ENCODE results near the gene TRAM2.

Gene TRAM2

GRCh38 chr6:52540286-52540902, 36.5 kb downstream of the TRAM2 start:
- TF ChIP-seq, protein P1, sequence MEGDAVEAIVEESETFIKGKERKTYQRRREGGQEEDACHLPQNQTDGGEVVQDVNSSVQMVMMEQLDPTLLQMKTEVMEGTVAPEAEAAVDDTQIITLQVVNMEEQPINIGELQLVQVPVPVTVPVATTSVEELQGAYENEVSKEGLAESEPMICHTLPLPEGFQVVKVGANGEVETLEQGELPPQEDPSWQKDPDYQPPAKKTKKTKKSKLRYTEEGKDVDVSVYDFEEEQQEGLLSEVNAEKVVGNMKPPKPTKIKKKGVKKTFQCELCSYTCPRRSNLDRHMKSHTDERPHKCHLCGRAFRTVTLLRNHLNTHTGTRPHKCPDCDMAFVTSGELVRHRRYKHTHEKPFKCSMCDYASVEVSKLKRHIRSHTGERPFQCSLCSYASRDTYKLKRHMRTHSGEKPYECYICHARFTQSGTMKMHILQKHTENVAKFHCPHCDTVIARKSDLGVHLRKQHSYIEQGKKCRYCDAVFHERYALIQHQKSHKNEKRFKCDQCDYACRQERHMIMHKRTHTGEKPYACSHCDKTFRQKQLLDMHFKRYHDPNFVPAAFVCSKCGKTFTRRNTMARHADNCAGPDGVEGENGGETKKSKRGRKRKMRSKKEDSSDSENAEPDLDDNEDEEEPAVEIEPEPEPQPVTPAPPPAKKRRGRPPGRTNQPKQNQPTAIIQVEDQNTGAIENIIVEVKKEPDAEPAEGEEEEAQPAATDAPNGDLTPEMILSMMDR (conservative IDR thresholded peaks at IDR 0.05; ENCODE audit: control insufficient read depth, insufficient read depth, low read depth, low read length): no peak
- DNase-seq (ENCODE audit: low read depth): no peak
- no peak overlapping the region for H3K4me3 ChIP-seq (ENCODE audit: control insufficient read depth, low read depth, low read length)

- no peak overlapping the region for H3K4me3 ChIP-seq (ENCODE audit: control insufficient read depth, low read depth, low read length)
- DNase-seq (ENCODE audit: low read depth): peak; percentile 84
- TF ChIP-seq, protein P1 (conservative IDR thresholded peaks at IDR 0.05; ENCODE audit: control insufficient read depth, insufficient read depth, low read depth, low read length): no peak
These were observed 37.3 kb downstream of the TRAM2 start for GRCh38 chr6:52539607-52540006.

GRCh38 chr6:52538901-52539354, 37.9 kb downstream of the TRAM2 start:
- TF ChIP-seq, protein P1 (conservative IDR thresholded peaks at IDR 0.05; ENCODE audit: control insufficient read depth, insufficient read depth, low read depth, low read length): no peak
- DNase-seq (ENCODE audit: low read depth): peak; percentile 80

GRCh38 chr6:52538252-52538900, 38.5 kb downstream of the TRAM2 start:
- H3K4me3 ChIP-seq (ENCODE audit: control insufficient read depth, low read depth, low read length): no peak overlapping the region
- no peak for DNase-seq (ENCODE audit: low read depth)
- TF ChIP-seq, protein P1 (conservative IDR thresholded peaks at IDR 0.05; ENCODE audit: control insufficient read depth, insufficient read depth, low read depth, low read length): no peak

More at GRCh38 chr6:52538901-52539354, 37.9 kb downstream of the TRAM2 start:
- no peak overlapping the region for H3K4me3 ChIP-seq (ENCODE audit: control insufficient read depth, low read depth, low read length)

- DNase-seq (ENCODE audit: low read depth): peak; percentile 80
- TF ChIP-seq, protein P1 (conservative IDR thresholded peaks at IDR 0.05; ENCODE audit: control insufficient read depth, insufficient read depth, low read depth, low read length): no peak
- no peak overlapping the region for H3K4me3 ChIP-seq (ENCODE audit: control insufficient read depth, low read depth, low read length)
These were observed 39.7 kb downstream of the TRAM2 start for GRCh38 chr6:52537001-52537753.

DNA sequence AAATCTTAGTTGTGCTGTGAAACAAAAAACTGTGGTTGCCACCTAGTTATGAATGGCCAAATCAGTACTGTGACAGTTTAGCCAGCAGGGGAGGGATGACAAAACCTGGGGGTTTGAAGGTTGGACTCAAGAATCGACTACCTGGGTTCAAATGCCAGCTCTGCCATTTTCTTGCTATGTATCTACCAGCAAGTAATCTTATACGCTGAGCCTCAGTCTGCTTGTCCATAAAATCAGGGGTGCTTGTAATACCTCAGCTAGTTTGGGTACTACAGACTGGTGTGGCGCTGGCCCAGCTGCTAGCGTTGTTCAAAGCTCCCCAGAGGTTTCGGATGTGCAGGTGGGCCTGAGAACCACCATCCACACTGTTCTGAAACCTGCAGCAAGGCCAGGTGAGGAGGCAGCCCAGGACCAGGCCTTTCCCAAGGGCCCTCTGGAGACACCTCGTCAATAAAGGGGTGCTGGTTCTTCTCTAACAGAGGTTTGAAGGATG, 40.4 kb downstream of the TRAM2 start:
- DNase-seq (ENCODE audit: low read depth): no peak
- TF ChIP-seq, protein P1 (conservative IDR thresholded peaks at IDR 0.05; ENCODE audit: control insufficient read depth, insufficient read depth, low read depth, low read length): no peak
- H3K4me3 ChIP-seq (ENCODE audit: control insufficient read depth, low read depth, low read length): no peak overlapping the region

Measured in fibroblast of mammary gland (primary cell).